Stimulated activated CD8-positive, alpha-beta memory T cell treated with anti-CD3 and anti-CD28 coated beads, Interleukin-15, amount 100 ng/mL, for 4 hours (primary cell): ENCODE data around the gene CACNA1B.
"Not testable (repeated sequence)": the region's sequence is repeated elsewhere in the genome, so short reads cannot be mapped to it uniquely, and the experiment has no call there.

ENCODE experiments used
- DNase-seq, 2 donors: peaks; one replicate each; pipeline ENCODE4 v3.0.0-alpha.2; 2020; ENCODE audit warnings: low read depth in 2 of 2

CACNA1B gene

DNA sequence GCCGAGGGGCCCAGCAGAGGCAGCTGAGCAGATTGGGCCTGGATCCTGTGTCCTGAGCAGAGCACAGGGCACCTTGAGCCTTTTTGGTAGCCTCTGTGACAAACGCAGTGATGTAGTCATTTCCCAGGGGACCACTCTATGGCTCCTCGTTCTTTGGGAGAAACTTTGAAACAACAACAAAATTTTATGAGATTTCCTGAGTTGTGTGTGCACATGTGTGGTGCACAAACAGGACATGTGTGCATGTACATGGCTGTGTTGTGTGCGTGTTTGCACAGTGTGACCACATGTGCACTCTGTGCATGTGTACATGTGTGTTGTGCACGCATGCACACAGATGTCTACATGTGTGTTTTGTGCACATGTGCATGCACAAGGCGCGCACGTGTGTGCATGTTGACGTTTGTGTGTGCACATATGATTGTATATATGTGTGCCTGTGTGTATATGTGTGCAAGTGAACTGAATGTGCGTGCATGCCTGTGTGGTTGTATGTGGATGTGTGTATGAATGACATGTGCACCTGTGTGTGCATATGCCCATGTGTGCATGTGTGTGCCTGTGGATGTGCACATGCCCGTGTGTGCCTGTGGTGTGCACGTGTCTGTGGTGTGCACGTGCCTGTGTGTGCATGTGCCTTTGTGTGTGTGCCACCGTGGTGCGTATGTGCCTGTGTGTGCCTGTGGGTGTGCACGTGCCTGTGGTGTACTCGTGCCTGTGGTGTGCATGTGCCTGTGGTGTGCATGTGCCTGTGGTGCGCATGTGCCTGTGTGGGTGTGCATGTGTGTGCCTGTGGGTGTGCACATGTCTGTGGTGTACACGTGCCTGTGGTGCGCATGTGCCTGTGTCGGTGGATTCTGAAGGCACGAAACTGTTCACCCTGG is 221.6 kb downstream of the CACNA1B start:
- DNase-seq: no peak

DNA sequence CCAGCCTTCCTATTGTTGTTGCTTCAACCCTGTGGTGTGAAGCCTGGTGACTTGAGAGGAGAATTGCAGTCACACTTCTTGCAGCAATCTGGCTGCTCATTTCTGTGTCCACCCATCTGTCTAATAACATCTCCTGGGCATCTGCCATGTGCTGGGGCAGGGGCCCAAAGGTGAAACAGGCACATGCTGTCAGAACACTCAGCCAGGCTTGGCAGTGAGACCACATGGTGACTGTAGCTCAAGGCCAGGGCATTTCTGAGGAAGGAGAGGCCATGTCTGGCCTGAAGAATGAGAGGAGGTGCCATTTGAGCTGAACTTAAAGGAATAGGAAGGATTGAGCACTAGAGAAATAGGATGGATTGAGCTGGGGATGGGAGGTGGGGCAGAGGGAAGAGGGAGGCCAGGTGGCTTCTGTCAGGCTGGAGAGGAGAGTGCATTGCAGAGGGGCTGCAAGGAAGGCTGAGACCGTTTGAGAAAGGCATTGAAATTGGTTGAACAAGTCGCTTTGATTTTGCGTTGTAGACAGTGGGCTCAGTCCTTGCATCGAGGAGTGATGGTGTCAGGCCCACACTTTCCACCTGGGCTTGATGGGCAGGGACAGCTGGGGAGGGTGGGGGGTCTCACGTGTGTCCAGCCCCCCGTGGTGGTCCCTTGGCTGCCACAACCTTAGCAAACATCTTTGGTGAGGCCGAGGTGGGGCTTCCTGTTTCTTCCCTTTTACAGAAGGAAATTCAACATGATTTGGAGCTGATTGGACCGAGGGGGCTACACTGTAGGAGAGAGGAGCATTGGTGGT is 222.4 kb downstream of the CACNA1B start:
- DNase-seq: no peak

DNA sequence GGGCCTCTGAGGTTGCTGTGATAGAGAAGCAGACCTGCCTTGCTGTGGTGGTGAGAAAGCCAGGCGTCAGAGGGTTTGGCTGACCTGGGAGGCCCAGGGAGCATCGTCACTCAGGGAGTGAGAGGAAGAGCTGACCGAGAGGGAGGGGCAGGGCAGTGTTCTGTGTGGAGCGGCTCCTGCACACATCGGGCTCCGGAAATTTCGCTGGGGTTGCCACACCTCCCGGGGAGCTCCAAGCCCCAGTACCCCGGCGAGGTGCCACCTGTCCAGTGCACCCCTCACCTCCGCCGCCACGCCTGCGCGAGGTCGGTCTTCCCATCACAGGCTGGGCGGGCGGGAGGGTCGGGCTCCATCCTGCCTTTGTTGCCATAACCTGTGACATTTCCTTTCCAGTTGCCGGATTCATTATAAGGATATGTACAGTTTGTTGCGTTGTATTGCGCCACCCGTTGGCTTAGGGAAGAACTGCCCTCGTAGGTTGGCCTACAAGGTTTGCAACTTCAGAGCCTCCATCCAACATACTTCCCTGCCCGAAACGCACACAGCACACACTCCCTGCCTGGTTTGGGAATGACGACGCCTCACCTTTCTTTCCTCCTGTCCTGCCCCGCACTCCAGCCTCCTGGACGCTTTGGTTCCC is 223.2 kb downstream of the CACNA1B start:
- no peak for DNase-seq

DNA sequence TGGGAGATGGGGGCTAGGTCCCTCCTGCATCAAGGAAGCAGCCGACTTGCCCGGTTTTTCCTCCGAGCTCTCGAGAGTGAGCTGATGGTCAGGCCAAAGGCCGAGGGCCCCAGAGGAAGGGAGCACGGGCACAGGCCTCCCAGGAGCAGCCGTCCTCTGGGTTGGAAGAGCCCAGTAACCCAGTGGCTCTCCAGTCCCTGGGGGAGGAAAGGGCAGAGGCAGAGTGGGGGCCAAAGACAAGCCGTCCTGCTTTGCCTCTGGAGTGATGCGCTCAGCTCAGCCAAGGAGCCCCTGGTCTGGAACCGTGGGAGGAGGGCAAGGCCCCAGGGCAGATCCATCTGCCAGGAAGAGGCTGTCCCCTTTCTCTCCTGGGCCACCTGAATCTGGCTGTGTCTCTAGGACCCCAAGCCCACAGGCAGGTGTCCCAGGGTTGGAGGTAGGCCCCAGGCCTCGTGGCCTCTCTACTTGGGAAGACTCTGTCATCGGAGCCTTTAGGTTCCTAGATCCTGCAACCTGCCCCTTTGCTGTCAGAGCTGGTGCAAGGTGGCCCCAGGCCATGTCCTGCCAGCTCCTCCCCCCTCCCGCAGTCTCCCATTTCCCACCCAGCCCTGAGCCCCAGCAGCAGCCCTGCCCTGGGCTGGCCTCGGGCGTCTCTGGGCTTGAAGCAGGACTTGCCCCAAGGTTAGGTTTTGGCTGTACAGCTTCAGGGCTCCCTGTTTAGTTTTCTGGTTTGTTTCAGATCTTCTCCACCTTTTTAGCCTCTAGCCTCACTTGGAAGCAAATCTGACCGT is 224.1 kb downstream of the CACNA1B start:
- no peak for DNase-seq

DNA sequence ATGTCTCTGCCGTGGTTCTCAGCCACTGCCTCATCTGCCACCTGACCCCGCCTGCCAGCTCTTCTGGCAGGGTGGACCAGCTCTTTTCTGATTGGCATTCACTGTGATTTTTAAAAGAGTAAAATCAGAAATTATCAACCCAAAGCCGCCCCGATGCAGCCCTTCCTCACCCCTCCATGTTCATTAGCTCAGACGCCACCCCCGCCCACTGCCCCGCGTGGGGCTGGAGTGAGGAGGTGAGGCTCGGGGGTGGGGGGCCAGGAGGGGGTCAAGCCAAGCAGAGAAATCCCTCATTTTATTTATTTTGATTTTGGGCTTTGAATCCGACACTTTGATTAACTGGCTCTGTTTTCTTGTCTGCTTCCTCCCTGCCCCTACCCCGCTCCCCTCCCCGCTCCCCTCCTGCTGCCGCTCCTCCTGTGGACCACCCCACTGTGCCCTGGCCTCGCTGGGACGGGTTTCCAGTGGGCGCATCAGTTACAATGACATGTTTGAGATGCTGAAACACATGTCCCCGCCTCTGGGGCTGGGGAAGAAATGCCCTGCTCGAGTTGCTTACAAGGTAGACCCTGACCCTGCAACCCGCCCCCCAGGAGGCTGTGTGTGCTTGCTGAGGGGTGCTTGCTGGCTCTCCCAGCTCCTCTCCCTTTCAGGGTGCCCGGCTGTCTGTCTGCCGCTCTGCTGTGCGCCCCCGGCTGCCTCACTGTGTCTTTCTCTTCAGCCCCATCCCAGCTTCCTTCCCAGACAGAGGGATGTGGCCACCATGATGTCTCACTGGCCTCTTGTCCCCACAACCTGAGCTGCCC is 224.9 kb downstream of the CACNA1B start:
- no peak for DNase-seq

DNA sequence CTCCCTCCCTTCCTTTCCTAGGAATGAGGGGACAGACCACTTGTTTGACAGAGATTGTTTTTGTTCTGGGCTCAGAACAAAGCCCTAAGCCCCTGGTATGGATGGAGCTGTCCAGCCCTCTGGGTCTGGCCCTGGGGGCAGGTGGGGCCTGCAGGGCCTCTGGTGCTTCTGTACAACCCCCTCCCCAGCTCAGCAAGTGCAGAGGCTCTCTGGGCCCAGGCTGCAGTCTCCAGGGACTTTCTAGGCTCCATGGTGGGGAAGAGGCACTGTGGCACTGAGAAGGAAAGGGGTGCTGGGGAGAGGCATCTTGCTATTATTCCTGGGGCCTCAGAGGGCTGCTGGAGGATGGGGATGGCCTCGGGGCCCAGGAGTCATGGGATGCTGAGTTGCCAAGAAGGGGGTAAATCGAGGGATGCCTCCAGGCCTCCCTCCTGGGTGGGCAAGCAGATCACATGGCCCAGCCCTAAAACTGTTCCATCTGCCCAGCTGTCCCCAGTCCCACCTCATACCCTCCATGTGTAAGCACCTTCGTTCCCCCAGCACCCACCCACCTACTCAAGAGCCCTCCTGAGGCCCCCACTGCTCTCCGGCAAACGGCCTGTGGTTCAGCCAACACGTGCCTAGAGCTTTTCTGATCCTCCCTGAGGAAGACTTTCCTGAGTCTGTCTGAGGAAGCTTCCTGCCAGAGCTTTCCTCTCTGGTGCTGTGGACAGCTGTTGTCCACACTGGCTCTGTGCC is 225.7 kb downstream of the CACNA1B start:
- no peak for DNase-seq

DNA sequence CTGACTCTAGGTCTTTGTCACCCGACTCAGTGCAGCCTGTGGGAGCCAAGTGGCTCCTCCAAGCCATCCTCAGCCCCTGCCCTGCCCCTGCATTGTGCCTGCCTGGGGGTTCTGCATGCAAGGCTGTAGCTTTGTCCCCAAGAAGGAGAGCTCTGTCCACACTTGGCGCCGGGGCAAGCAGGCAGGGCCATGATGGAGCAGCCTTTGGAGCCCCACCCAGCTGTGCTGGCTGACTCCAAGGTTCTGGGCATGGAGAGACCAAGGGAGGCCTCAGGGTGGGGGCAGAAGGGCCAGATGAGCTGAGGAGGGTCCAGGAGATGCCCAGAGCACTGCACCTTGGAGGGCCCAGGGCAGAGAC is 226.2 kb downstream of the CACNA1B start:
- DNase-seq: no peak

DNA sequence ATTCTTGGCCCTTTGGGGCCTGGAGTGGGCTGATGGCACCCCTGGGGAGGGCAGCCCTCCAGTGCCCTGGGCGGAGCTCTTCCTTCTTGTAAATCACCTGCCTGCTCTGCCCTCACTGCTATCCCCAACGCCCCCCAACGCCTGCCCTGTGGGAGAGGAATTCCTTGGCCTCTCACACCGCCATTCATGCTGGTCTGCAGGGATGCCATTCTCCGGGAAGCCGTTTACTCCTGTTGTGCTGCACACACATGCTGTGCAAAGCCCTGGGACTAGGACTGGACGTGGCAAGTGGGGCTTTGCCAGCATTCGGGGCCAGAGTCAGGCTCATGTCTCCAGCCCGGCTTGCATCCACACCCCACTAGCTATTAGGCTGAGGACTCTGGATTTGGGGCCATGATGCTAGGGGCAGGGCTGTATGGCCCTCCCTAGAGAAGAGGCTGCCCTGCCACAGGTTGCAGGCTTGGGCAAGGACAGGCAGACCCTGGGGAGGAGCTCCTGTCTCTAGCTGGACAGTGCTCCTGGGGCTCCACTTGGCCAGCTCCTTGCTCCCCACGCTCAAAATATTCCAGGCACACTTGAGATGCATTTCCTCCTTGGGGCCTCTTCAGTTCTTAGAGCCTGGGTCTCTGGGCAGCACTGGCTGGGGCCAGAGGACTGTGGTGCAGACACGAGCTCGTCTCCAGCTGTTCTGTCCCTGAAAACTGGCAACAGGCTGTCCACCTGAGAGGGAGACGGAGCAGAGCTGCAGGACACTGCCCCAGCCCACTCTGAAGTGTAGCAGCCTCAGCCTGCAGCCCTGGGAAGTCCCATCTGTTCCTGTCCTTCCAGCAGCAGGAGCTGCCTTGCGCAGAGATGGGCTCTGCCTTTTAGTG is 226.9 kb downstream of the CACNA1B start:
- DNase-seq: no peak

DNA sequence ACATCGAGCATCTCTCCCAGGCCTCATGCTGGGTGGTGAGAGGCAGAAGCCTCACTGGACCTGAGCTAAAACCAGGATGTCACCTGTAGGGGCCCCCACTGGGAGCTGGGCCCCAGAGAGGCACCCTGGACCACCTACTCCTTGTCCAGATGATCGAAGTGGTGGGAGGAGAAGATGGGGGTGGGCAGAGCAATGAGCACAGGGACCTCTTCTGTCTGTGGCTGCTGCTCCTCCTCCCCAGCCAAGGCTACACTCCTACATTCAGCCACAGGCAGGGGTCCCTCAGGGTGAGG is 227.5 kb downstream of the CACNA1B start:
- no peak for DNase-seq

DNA sequence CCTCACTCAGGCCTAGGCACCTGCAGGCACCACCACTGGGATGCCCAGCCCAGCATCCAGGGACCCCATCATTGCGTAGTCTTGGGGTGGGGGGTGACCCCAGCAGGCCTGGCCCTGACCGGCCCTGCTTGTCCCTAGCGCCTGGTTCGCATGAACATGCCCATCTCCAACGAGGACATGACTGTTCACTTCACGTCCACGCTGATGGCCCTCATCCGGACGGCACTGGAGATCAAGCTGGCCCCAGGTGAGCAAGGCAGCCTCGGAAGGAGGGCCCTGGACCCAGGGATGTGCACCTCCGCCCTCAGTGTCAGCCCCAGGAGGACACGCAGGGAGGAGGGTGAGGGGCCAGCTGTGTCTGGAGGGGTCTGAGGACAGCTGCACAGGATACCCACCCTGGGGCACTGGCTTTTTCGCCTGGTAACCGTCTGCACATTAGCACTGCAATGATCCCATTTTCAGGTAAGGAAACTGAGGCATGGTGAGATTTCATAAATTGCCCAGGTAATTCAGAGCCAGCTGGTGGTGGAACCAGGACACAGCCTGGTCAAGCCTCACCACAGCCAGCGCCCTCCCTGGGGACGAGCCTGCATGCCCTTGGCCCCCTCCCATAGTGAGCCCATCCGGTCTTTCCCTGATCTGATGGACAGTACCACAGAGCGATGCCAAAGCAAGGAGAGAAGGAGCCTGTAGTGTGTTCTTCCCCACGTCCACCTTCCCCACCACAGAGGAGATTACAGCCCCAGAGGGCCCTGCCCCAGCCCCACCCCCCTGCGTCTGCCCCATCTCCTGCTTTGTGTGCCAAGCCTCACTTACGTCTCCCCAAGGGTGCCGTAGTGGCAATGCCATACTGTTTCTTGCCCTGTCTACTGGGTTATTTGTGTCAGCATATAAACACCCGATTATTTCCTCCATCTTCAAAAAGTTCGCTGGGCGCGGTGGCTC is 228.3 kb downstream of the CACNA1B start:
- DNase-seq: no peak

DNA sequence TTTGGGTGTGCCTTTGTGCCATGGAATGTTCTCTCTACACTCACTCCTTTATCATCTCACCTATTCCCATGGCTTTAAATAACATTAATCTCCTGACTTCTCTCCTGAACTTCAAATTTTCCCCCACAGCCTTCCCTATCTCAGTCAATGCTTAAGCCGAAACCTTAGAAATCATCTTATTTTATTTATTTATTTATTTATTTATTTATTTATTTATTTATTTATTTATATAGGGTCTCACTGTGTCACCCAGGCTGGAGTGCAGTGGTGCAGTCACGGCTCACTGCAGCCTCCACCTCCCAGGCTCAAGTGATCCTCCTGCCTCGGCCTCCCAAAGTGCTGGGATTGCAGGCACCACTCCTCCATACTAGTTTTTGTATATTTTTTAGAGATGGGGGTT is 229.5 kb downstream of the CACNA1B start:
- DNase-seq: not testable (repeated sequence)

DNA sequence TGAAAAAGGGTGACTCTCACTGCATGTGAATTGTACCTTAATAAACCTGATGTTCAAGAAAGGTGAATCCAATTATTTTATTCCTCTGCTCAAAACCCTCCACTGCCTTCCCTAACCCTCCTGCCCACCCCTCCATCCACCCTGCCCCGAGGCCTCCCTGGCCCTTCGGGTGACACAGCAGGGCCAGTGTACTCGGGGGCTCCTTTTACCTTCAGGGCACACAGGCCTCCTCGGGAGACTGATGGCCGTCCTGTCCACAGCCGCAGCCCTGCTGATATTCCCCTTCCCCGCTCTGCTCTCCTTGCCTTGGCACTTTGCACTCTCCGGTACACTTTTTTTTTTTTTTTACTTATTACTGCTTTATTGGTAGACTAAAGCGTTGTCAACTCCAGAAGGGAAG is 234.0 kb downstream of the CACNA1B start:
- DNase-seq: no peak

DNA sequence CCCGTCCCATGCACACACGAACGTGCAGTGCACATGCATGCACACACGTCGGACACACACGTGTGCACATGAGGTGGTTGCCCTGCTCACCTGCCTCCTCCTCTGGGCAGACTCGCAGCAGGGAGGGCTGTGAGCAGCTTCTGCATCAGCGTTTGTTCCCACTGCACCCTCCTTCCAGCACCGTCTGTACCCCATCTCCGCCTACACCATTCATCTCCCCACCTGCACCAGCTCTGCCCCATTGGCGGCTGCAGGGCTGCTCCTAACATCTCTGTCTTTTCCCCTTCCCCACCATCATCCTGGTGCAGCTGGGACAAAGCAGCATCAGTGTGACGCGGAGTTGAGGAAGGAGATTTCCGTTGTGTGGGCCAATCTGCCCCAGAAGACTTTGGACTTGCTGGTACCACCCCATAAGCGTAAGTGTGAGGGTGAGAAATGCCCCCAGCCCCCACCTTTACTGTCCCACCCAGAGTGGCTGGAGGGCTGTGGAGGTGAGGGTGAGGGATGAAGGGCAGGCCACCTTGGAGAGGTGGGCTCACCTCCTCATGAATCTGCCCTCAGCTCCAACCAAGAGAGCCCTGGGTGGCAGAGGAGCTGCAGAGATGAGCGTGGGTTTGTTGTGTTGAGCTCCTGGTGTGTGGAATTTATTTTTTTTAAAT is 234.6 kb downstream of the CACNA1B start:
- DNase-seq: no peak

DNA sequence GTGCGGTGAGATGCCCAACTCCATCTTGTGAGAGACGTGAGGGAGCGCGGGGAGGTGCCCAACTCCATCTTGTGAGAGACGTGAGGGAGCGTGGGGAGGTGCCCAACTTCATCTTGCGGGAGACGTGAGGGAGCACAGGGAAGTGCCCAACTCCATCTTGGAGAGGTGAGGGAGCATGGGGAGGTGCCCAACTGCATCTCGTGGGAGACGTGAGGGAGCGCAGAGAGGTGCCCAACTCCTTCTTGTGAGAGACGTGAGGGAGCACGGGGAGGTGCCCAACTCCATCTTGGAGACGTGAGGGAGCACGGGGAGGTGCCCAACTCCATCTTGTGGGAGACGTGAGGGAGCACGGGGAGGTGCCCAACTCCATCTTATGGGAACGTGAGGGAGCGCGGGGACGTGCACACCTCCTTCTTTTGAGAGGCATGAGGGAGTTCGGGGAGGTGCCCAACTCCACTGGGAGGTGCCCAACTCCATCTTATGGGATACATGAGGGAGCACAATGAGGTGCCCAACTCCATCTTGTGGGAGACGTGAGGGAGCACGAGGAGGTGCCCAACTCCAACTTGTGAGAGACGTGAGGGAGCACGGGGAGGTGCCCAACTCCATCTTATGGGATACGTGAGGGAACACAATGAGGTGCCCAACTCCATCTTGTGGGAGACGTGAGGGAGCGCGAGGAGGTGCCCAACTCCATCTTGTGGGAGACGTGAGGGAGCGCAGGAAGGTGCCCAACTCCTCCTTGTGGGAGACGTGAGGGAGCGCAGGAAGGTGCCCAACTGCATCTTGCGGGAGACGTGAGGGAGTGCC is 235.4 kb downstream of the CACNA1B start:
- no peak for DNase-seq

DNA sequence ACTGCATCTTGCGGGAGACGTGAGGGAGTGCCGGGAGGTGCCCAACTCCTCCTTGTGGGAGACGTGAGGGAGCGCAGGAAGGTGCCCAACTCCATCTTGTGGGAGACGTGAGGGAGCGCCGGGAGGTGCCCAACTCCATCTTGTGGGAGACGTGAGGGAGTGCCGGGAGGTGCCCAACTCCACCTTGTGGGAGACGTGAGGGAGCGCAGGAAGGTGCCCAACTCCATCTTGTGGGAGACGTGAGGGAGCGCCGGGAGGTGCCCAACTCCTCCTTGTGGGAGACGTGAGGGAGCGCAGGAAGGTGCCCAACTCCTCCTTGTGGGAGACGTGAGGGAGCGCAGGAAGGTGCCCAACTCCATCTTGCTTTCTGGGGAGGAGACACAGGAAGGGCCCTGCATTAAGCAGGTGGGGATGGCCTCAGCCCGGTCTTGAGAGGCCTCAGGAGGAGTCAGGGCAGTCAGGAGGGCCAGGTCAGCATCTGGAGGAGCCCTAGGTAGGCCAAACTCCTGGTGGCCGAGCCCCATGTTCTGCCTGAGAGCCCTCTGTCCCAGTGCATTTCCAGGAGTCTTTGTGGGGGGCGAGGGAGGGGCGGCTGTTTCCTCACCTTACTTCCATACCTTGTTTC is 236.2 kb downstream of the CACNA1B start:
- not testable (repeated sequence) for DNase-seq

DNA sequence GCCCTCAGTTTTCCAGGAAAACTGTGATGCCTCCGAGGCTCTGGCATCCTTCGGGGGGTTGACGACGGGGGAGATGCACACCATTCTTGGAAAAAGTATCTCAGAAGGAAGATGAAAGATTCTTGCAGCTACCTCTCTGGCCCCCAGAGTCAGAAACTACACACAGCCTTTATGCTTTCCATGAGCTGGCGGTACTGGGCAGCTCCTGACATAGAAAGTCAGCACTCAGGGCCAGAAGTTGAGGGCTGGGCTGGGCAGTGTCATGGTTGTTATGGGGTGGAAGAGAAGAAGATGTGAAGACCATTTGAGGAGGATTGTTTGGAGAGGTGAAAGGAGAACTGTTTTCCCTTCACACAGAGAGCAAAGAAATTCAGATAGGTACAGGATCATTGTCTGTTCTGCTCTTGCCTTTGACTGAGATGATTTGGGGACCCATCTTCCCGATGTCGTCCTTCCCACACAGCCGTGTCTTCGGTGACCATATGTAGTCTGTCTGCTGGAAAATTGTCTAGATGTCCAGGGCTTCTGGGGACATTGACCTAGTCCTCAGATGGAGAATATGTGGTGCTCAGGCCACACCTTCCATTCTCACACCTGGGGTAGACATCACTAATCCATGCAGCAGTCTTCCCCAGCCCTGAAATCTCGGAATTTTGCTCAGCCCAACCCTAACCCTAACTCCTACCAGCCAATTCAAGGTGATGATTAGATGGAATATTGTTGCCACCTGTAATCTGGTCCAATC is 237.1 kb downstream of the CACNA1B start:
- no peak for DNase-seq
